ENCODE results near the gene UNK. TPM values are rescaled to one million over a fixed set of nuclear protein-coding genes. Genes with fewer than 3 reads are reported as not detected.

Gene UNK
- total RNA-seq, 2 donors from 2014 or later: 30.3 to 33.4 TPM

GRCh38 chr17:75779987-75780889 is 4.4 kb upstream of the UNK start:
- DNase-seq (no peak), ATAC-seq (no peak)
- H3K9me3 ChIP-seq (ENCODE audit: control insufficient read depth, low read length, poor library complexity, severe bottlenecking): no peaks in the 10 kb centered on the region
- H3K4me3 Mint-ChIP-seq: peak overlapping the region; percentile 91
- peaks cover 13% of the 10 kb centered on the region for H3K36me3 Mint-ChIP-seq (ENCODE audit: low read depth)
- H3K27me3 Mint-ChIP-seq: no peaks in the 10 kb centered on the region
- peak overlapping the region; percentile 91 for H3K27ac Mint-ChIP-seq
- peaks cover 40% of the 10 kb centered on the region for H3K4me1 Mint-ChIP-seq

- peaks cover 31% of the 10 kb centered on the region for H3K4me1 Mint-ChIP-seq
- no peak for ATAC-seq
- no peak for DNase-seq
These were observed 1.4 kb upstream of the UNK start for GRCh38 chr17:75783069-75783783.

GRCh38 chr17:75783803-75784472 is 668 bp upstream of the UNK start:
- no peaks in the 10 kb centered on the region for H3K9me3 ChIP-seq (ENCODE audit: control insufficient read depth, low read length, poor library complexity, severe bottlenecking)
- peaks cover 3% of the 10 kb centered on the region for H3K36me3 Mint-ChIP-seq (ENCODE audit: low read depth)
- H3K4me1 Mint-ChIP-seq: peaks cover 26% of the 10 kb centered on the region
- DNase-seq: no peak
- H3K4me3 Mint-ChIP-seq: peak overlapping the region; percentile 90
- H3K27ac Mint-ChIP-seq: peak overlapping the region; percentile 99
- peak; percentile 0 for ATAC-seq
- H3K27me3 Mint-ChIP-seq: no peaks in the 10 kb centered on the region

More at GRCh38 chr17:75783069-75783783, 1.4 kb upstream of the UNK start:
- Mint-ChIP-seq H3K27ac (peak overlapping the region; percentile 99), H3K36me3 (ENCODE audit: low read depth) (peaks cover 8% of the 10 kb centered on the region), H3K4me3 (peak overlapping the region; percentile 87), H3K27me3 (no peaks in the 10 kb centered on the region)
- no peaks in the 10 kb centered on the region for H3K9me3 ChIP-seq (ENCODE audit: control insufficient read depth, low read length, poor library complexity, severe bottlenecking)

GRCh38 chr17:75785016-75785890 is 647 bp downstream of the UNK start:
- DNase-seq: peak in 2 of 3 donors; percentile 17 to 77
- H3K4me1 Mint-ChIP-seq: peaks cover 20% of the 10 kb centered on the region
- no peaks in the 10 kb centered on the region for H3K36me3 Mint-ChIP-seq (ENCODE audit: low read depth)
- ATAC-seq: no peak
- no peaks in the 10 kb centered on the region for H3K27me3 Mint-ChIP-seq
- peak overlapping the region; percentile 99 for H3K27ac Mint-ChIP-seq
- H3K9me3 ChIP-seq (ENCODE audit: control insufficient read depth, low read length, poor library complexity, severe bottlenecking): no peaks in the 10 kb centered on the region
- peak overlapping the region; percentile 90 for H3K4me3 Mint-ChIP-seq

- ATAC-seq (no peak), DNase-seq (no peak)
- no peaks in the 10 kb centered on the region for H3K9me3 ChIP-seq (ENCODE audit: control insufficient read depth, low read length, poor library complexity, severe bottlenecking)
- Mint-ChIP-seq H3K27me3 (no peaks in the 10 kb centered on the region), H3K27ac (no peak overlapping the region), H3K4me3 (no peak overlapping the region), H3K36me3 (ENCODE audit: low read depth) (peaks cover 2% of the 10 kb centered on the region), H3K4me1 (peaks cover 2% of the 10 kb centered on the region)
These were observed 6.6 kb downstream of the UNK start for GRCh38 chr17:75791254-75791653.

- Mint-ChIP-seq H3K4me3 (no peak overlapping the region), H3K36me3 (ENCODE audit: low read depth) (peaks cover 2% of the 10 kb centered on the region), H3K27ac (peak overlapping the region; percentile 24), H3K27me3 (no peaks in the 10 kb centered on the region), H3K4me1 (peaks cover 2% of the 10 kb centered on the region)
- no peak for ATAC-seq
- DNase-seq: no peak
- no peaks in the 10 kb centered on the region for H3K9me3 ChIP-seq (ENCODE audit: control insufficient read depth, low read length, poor library complexity, severe bottlenecking)
These were observed 8.9 kb downstream of the UNK start for GRCh38 chr17:75793460-75793859.

- DNase-seq (no peak), ATAC-seq (no peak)
- Mint-ChIP-seq H3K36me3 (ENCODE audit: low read depth) (peaks cover 2% of the 10 kb centered on the region), H3K4me3 (no peak overlapping the region), H3K27ac (peak overlapping the region; percentile 32), H3K27me3 (no peaks in the 10 kb centered on the region), H3K4me1 (peaks cover 4% of the 10 kb centered on the region)
- H3K9me3 ChIP-seq (ENCODE audit: control insufficient read depth, low read length, poor library complexity, severe bottlenecking): no peaks in the 10 kb centered on the region
These were observed 11.4 kb downstream of the UNK start for GRCh38 chr17:75795820-75796607.

- H3K27ac Mint-ChIP-seq: no peak overlapping the region
- no peak for DNase-seq
- no peaks in the 10 kb centered on the region for H3K36me3 Mint-ChIP-seq (ENCODE audit: low read depth)
These were observed 14.8 kb downstream of the UNK start for GRCh38 chr17:75799402-75799801.

GRCh38 chr17:75803883-75804282 is 19.3 kb downstream of the UNK start:
- H3K4me1 Mint-ChIP-seq: peaks cover 10% of the 10 kb centered on the region
- no peaks in the 10 kb centered on the region for H3K9me3 ChIP-seq (ENCODE audit: control insufficient read depth, low read length, poor library complexity, severe bottlenecking)
- H3K27me3 Mint-ChIP-seq: no peaks in the 10 kb centered on the region
- DNase-seq: no peak
- no peak overlapping the region for H3K27ac Mint-ChIP-seq
- H3K36me3 Mint-ChIP-seq (ENCODE audit: low read depth): no peaks in the 10 kb centered on the region
- no peak overlapping the region for H3K4me3 Mint-ChIP-seq
- ATAC-seq: no peak

More at GRCh38 chr17:75799402-75799801, 14.8 kb downstream of the UNK start:
- no peaks in the 10 kb centered on the region for H3K9me3 ChIP-seq (ENCODE audit: control insufficient read depth, low read length, poor library complexity, severe bottlenecking)
- ATAC-seq: no peak
- Mint-ChIP-seq H3K27me3 (no peaks in the 10 kb centered on the region), H3K4me1 (peaks cover 7% of the 10 kb centered on the region), H3K4me3 (no peak overlapping the region)

- no peak for DNase-seq
- Mint-ChIP-seq H3K36me3 (ENCODE audit: low read depth) (no peaks in the 10 kb centered on the region), H3K4me3 (no peak overlapping the region), H3K27ac (no peak overlapping the region), H3K4me1 (peaks cover 8% of the 10 kb centered on the region), H3K27me3 (no peaks in the 10 kb centered on the region)
- ATAC-seq: no peak
- H3K9me3 ChIP-seq (ENCODE audit: control insufficient read depth, low read length, poor library complexity, severe bottlenecking): no peaks in the 10 kb centered on the region
These were observed 22.4 kb downstream of the UNK start for GRCh38 chr17:75806822-75807500.

- Mint-ChIP-seq H3K36me3 (ENCODE audit: low read depth) (peaks cover 2% of the 10 kb centered on the region), H3K27ac (peak overlapping the region; percentile 78), H3K27me3 (no peaks in the 10 kb centered on the region), H3K4me3 (no peak overlapping the region), H3K4me1 (peaks cover 8% of the 10 kb centered on the region)
- DNase-seq (no peak), ATAC-seq (no peak)
- H3K9me3 ChIP-seq (ENCODE audit: control insufficient read depth, low read length, poor library complexity, severe bottlenecking): no peaks in the 10 kb centered on the region
These were observed 23.3 kb downstream of the UNK start for GRCh38 chr17:75807861-75808260.

All from T-helper 17 cell (primary cell).